ENCODE measurements around the gene SLC8A1.
A peak's percentile ranks its signal among the peaks of the same experiment; 100 is the strongest.

Gene SLC8A1

GRCh38 chr2:40279001-40279400, 172.9 kb downstream of the SLC8A1 start:
- FAIRE-seq (peak; percentile 70), DNase-seq (ENCODE audit: insufficient read length, low spot score) (no peak)
- no peak for TF ChIP-seq POLR2A (IDR thresholded peaks at IDR 0.05; ENCODE audit: low read depth, low read length)

GRCh38 chr2:40276076-40276475, 175.8 kb downstream of the SLC8A1 start:
- no peak for TF ChIP-seq POLR2A (IDR thresholded peaks at IDR 0.05; ENCODE audit: low read depth, low read length)
- FAIRE-seq (no peak), DNase-seq (ENCODE audit: insufficient read length, low spot score) (no peak)

- FAIRE-seq (no peak), DNase-seq (ENCODE audit: insufficient read length, low spot score) (no peak)
- no peak for TF ChIP-seq POLR2A (IDR thresholded peaks at IDR 0.05; ENCODE audit: low read depth, low read length)
Observed at GRCh38 chr2:40274270-40274669, 177.6 kb downstream of the SLC8A1 start.

- FAIRE-seq (no peak), DNase-seq (ENCODE audit: insufficient read length, low spot score) (no peak)
- no peak for TF ChIP-seq POLR2A (IDR thresholded peaks at IDR 0.05; ENCODE audit: low read depth, low read length)
Observed at GRCh38 chr2:40273734-40274182, 178.1 kb downstream of the SLC8A1 start.

GRCh38 chr2:40271094-40271493, 180.8 kb downstream of the SLC8A1 start:
- no peak for TF ChIP-seq POLR2A (IDR thresholded peaks at IDR 0.05; ENCODE audit: low read depth, low read length)
- DNase-seq (ENCODE audit: insufficient read length, low spot score) (no peak), FAIRE-seq (no peak)

- FAIRE-seq (no peak), DNase-seq (ENCODE audit: insufficient read length, low spot score) (no peak)
- no peak for TF ChIP-seq POLR2A (IDR thresholded peaks at IDR 0.05; ENCODE audit: low read depth, low read length)
Observed at GRCh38 chr2:40270372-40270771, 181.5 kb downstream of the SLC8A1 start.

- no peak for TF ChIP-seq POLR2A (IDR thresholded peaks at IDR 0.05; ENCODE audit: low read depth, low read length)
- no peak for DNase-seq (ENCODE audit: insufficient read length, low spot score)
- FAIRE-seq = no peak
Observed at GRCh38 chr2:40268566-40268965, 183.3 kb downstream of the SLC8A1 start.

- FAIRE-seq (no peak), DNase-seq (ENCODE audit: insufficient read length, low spot score) (no peak)
- TF ChIP-seq POLR2A (IDR thresholded peaks at IDR 0.05; ENCODE audit: low read depth, low read length) = no peak
Observed at GRCh38 chr2:40266201-40266600, 185.7 kb downstream of the SLC8A1 start.

DNA sequence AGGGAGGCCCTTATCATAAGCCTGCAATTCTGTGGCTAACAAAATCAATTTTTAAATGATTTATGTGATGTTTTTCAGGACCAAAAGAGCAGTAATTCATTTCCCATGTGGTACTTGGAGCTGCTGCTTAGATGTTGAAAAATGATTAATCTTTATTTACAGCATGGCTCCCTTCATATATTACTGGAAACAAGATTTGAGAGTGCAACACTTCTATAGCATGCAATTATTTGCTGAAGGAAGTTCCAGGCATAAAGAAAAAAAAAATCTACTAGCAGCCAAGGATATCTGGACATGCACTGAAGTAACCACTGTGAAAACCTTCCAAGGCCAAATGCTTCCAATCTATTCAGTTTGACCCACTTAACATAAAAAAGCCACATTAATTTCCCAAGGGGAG, 186.3 kb downstream of the SLC8A1 start:
- FAIRE-seq = no peak
- TF ChIP-seq POLR2A (IDR thresholded peaks at IDR 0.05; ENCODE audit: low read depth, low read length) = no peak
- no peak for DNase-seq (ENCODE audit: insufficient read length, low spot score)

DNA sequence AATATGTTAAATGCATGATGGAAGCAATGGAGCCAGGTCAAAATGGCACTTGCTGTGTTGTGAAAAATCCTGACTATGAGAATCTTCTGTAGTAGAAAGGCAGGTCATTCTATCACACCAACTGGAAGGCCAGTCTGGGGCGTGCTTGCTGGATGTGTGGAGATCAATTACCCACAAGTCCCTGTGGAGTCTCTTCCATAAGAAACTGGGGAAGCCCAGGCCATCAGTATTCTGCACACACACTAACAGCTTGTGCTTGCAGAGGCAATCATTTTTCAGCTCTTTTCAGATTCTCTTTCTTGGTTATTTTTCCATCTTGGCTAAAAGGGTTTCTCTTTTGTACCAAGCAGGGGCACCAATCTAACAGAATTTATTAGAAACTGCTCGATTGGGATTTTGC, 190.8 kb downstream of the SLC8A1 start:
- no peak for DNase-seq (ENCODE audit: insufficient read length, low spot score)
- no peak for FAIRE-seq
- no peak for TF ChIP-seq POLR2A (IDR thresholded peaks at IDR 0.05; ENCODE audit: low read depth, low read length)

- DNase-seq (ENCODE audit: insufficient read length, low spot score) (no peak), FAIRE-seq (peak; percentile 33)
- no peak for TF ChIP-seq POLR2A (IDR thresholded peaks at IDR 0.05; ENCODE audit: low read depth, low read length)
Observed at GRCh38 chr2:40260437-40260836, 191.5 kb downstream of the SLC8A1 start.

DNA sequence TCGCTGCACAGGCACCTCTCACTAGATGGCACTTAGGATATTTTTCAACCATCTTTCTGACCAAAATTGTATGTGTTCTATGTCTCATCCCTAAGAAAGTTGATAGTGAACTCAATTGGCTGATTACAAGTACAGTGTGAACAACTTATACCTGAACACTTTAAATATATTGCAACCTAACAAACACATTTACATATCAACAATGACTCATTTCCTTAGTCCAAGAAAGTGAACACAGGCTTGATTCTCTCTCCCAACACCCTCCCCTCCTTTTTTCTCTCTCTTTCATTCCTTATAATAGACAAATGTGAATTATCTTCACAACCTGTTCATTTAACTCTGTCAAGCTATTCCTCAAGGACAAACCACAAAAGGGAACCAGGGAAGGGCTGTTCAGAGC, 192.0 kb downstream of the SLC8A1 start:
- FAIRE-seq = no peak
- no peak for TF ChIP-seq POLR2A (IDR thresholded peaks at IDR 0.05; ENCODE audit: low read depth, low read length)
- no peak for DNase-seq (ENCODE audit: insufficient read length, low spot score)

DNA sequence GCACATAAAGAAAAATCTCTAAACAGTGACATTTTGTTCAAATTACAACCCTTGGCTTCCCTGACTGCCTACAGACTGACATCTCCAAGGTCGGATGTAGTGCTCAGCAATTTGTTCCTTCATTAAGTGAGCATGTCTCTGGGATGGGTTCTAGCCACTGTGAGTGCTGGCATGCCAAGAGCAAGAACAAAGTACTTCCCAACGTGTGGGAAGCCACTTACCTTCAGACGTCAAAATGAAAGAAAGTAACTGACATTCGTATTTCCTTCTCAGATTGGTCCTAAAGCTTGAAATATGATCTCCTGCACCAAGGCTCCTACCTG, 193.8 kb downstream of the SLC8A1 start:
- TF ChIP-seq POLR2A (IDR thresholded peaks at IDR 0.05; ENCODE audit: low read depth, low read length) = no peak
- DNase-seq (ENCODE audit: insufficient read length, low spot score) (no peak), FAIRE-seq (no peak)

DNA sequence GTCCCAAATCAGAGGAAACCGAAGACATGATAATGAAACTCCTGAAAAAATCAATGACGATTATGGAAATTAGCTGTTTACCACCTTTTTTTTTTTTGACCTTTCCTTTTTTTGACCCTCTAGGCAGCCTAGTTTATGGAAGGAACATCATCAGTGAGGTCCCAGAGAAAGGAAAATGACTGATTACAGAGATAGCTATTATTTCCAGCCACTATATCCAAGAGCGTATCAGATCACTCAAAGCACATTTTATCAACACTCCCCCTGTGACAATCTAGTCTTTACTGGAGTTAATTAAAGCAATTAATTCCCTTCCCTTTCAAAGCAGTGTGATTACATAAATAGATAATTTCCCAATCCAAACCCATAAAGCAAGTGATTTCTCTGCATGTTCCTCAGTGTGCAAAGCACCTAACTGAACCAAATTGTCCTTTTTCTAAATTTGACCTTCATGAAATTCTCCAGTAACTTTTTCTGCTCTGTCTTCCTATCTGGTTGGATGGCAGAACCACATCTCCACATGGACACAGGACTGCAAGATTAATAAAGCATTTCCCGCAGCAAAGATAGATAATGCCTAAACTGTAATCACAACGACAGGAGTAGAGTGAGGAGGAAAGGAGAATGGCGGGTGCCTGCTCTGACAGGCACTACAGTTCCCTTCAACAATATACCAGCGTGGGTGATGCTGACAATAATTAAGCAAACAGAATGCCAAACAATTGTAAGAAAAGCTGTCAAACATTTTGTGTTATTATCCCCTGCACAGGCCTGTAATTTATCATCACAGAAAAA, 194.4 kb downstream of the SLC8A1 start:
- FAIRE-seq (no peak), DNase-seq (ENCODE audit: insufficient read length, low spot score) (no peak)
- TF ChIP-seq POLR2A (IDR thresholded peaks at IDR 0.05; ENCODE audit: low read depth, low read length) = no peak

GRCh38 chr2:40256649-40257048, 195.2 kb downstream of the SLC8A1 start:
- FAIRE-seq (peak; percentile 75), DNase-seq (ENCODE audit: insufficient read length, low spot score) (peak; percentile 12)
- TF ChIP-seq POLR2A (IDR thresholded peaks at IDR 0.05; ENCODE audit: low read depth, low read length) = no peak

Measured in H54 (cell line).